PC-3 (cell line): ENCODE measurements around the gene CNRIP1. TPM values are rescaled to one million over a fixed set of nuclear protein-coding genes. Genes with fewer than 3 reads are reported as not detected.

Source experiments
- ATAC-seq: fragments of 200-7000 bp; cut with Tn5 transposase; 2 replicates; pipeline ENCODE4 v1.9.1; 2020; ENCODE audit warnings: mild to moderate bottlenecking, moderate library complexity
- Bru-seq: library from RNA; stranded (reverse); fragments of 400-500 nt; gene quantifications from one replicate; lab custom pipeline; 2021; lab: Mats Ljungman, UMichigan
- BruChase-seq, 2 experiments: library from RNA; stranded (reverse); fragments of 400-500 nt; gene quantifications; one replicate each; lab custom pipeline; 2021; lab: Mats Ljungman, UMichigan
- BruUV-seq: library from RNA; stranded (reverse); fragments of 400-500 nt; replicated peaks from 2 replicates; lab custom pipeline; 2021; lab: Mats Ljungman, UMichigan
- CTCF ChIA-PET: fragments of 300-600 bp; sonication (Branson Sonifier 250); formaldehyde crosslinking; loops from one replicate; lab custom pipeline; 2022; ENCODE audit warnings: antibody characterized with exemption; lab: Charles Lee
- POLR2A ChIA-PET: fragments of 300-600 bp; sonication (Branson Sonifier 250); formaldehyde crosslinking; loops from one replicate; lab custom pipeline; 2022; ENCODE audit warnings: antibody characterized with exemption; ENCODE audit not compliant: unreplicated experiment; lab: Charles Lee
- DNase-seq: peaks from one replicate; pipeline ENCODE4 v3.0.0-alpha.2; 2015
- H2AFZ ChIP-seq: fragments of 300-600 bp; sonication (generic); 2 replicates; pipeline ENCODE4 v1.6.0; 2016; ENCODE audit warnings: antibody characterized with exemption, low read length
- H3F3A ChIP-seq: fragments of 300-600 bp; sonication (generic); one replicate; pipeline ENCODE4 v1.6.0; 2017; ENCODE audit warnings: antibody characterized with exemption, low read length, control low read depth, mild to moderate bottlenecking; ENCODE audit not compliant: unreplicated experiment
- H3K27ac ChIP-seq: fragments of 300-600 bp; sonication (generic); 2 replicates; pipeline ENCODE4 v1.5.1; 2016; ENCODE audit warnings: mild to moderate bottlenecking, low read length
- H3K27me3 ChIP-seq: fragments of 300-600 bp; sonication (generic); 2 replicates; pipeline ENCODE4 v1.6.1; 2016; ENCODE audit warnings: low read length, mixed read lengths
- H3K36me3 ChIP-seq: fragments of 300-600 bp; sonication (generic); 2 replicates; pipeline ENCODE4 v1.6.1; 2016; ENCODE audit warnings: low read depth, mixed run types, low read length, mixed read lengths
- H3K4me1 ChIP-seq: fragments of 300-600 bp; sonication (generic); 2 replicates; pipeline ENCODE4 v1.5.1; 2016; ENCODE audit warnings: low read length; ENCODE audit not compliant: insufficient read depth
- H3K4me2 ChIP-seq: fragments of 300-600 bp; sonication (generic); 2 replicates; pipeline ENCODE4 v1.6.0; 2016; ENCODE audit warnings: low read length
- H3K4me3 ChIP-seq: fragments of 300-600 bp; sonication (generic); 2 replicates; pipeline ENCODE4 v1.5.1; 2016; ENCODE audit warnings: mild to moderate bottlenecking, low read length, mixed read lengths
- H3K79me2 ChIP-seq: fragments of 300-600 bp; sonication (generic); 2 replicates; pipeline ENCODE4 v1.6.1; 2017; ENCODE audit warnings: low read length, mixed read lengths
- H3K9ac ChIP-seq: fragments of 300-600 bp; sonication (generic); 2 replicates; pipeline ENCODE4 v1.6.0; 2016; ENCODE audit warnings: mild to moderate bottlenecking, low read length
- H3K9me2 ChIP-seq: fragments of 300-600 bp; sonication (generic); replicated peaks from 2 replicates; pipeline ENCODE4 v1.6.1; 2016; ENCODE audit warnings: mixed run types, low read length, mixed read lengths
- H3K9me3 ChIP-seq: fragments of 300-600 bp; sonication (generic); 2 replicates; pipeline ENCODE4 v1.6.1; 2016; ENCODE audit warnings: low read length, mixed read lengths
- H4K20me1 ChIP-seq: fragments of 300-600 bp; sonication (generic); 2 replicates; pipeline ENCODE4 v1.6.1; 2016; ENCODE audit warnings: low read length, mixed read lengths
- EZH2 ChIP-seq: fragments of 300-600 bp; sonication (generic); IDR thresholded peaks from one replicate; pipeline ENCODE4 v1.6.1; 2017; ENCODE audit warnings: antibody characterized with exemption, mild to moderate bottlenecking, low read length; ENCODE audit not compliant: unreplicated experiment
- EZH2phosphoT487 ChIP-seq: fragments of 300-600 bp; sonication (generic); IDR thresholded peaks from 2 replicates; pipeline ENCODE4 v1.6.1; 2018; ENCODE audit warnings: mild to moderate bottlenecking, antibody characterized with exemption, low read length, borderline replicate concordance
- intact Hi-C: fragments of 100-400 bp; cut with micrococcal nuclease; formaldehyde crosslinking; loops from 2 replicates; pipeline ENCODE4 v1.9.0; 2023
- long read RNA-seq: library from polyadenylated mRNA; unstranded; transcript quantifications from one replicate; pipeline ENCODE4 v2.0.0, GENCODE V29; 2021; ENCODE audit not compliant: unreplicated experiment
- total RNA-seq: library from RNA; depleted of rRNA; stranded (reverse); fragments of >200 nt; gene quantifications from 2 replicates; pipeline ENCODE4 v1.2.3, GENCODE V29; 2014; rRNA removed
- TF ChIP-seq, protein P1 (sequence below): fragments of 300-600 bp; sonication (generic); conservative IDR thresholded peaks from 2 replicates; pipeline ENCODE4 v1.5.1; 2017; ENCODE audit warnings: antibody characterized with exemption, low read depth, mild to moderate bottlenecking, low read length

Gene CNRIP1, protein sequence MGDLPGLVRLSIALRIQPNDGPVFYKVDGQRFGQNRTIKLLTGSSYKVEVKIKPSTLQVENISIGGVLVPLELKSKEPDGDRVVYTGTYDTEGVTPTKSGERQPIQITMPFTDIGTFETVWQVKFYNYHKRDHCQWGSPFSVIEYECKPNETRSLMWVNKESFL
- total RNA-seq (11.6 and 11.7 TPM in 2 replicates), Bru-seq, nascent RNA (percentile 64 among the genes with signal in this experiment), BruChase-seq, experiment 1, labeled RNA remaining after a 6-hour chase (percentile 72 among the genes with signal in this experiment), BruChase-seq, experiment 2, labeled RNA remaining after a 2-hour chase (percentile 76 among the genes with signal in this experiment)
- long read RNA-seq, transcript CNRIP1-201 (3 exons, 1,953 nt), result major isoform, 34 of 66 reads
- long read RNA-seq, partial matches to known transcripts, result 2 of 66 reads
- long read RNA-seq, other reads (novel, unspliced or antisense), result 28 of 66 reads

DNA sequence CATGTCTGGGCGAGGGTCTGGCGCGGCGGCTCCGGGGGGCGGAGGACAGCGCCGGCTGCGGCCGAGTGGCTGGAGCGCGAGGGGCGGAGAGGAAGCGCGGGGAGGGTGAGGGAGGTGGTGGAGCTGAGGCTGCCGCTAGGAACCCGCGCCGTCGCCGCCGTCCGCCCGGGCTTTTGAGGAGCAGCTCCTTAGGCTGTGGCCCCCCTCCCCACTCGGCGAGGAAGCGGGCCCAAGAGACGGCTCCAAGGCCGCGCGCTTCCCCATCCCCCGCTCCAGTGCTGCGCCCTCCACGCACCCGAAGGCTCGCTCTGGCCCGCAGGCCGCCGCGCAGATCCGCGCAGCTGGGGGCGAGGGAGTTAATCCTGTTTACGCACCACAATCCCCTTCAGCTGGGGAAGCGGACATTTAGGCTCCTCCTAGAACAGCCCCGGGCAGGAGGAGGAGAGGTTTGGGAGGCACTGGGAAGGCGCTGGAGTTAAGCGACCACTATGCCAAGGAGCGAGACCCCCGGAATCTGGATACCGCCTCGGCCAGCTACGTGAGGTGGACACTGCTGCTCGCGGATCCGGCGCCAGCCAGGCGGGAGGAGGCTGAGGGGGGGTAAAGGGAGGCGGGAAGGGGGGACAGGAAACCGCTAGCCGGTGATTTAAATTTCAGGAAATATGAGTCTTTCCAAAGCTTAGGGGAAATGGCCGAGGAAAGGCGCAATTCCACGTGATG is at the start of gene CNRIP1:
CNRIP1 (minus strand) TSS at position 552 of the 720 bp plus-strand sequence; CDS start at position 3, 549 bp downstream.
- H3K9me2 ChIP-seq, result no peaks in the 10 kb centered on the region
- ATAC-seq (peak; percentile 71), DNase-seq (peak; percentile 16)
- peak within 1 kb of the TSS; percentile 86 for H3K4me3 ChIP-seq
- intact Hi-C loops, result loop anchor here (1.0 kb wide), 1 partner anchor 17 kb away; no protein-coding TSS in a partner anchor
- peak within 1 kb of the TSS; percentile 62 for H3K27ac ChIP-seq
- no TSS peak for BruUV-seq
- CTCF ChIA-PET, result interaction anchor here (1.4 kb wide), 1 partner anchor 122 kb away, joined by 11 read pairs; no protein-coding TSS in a partner anchor
- H2AFZ ChIP-seq, result peak within 1 kb of the TSS; percentile 96
- no peaks in the 10 kb centered on the region for H3K9me3 ChIP-seq
- no peaks in the 10 kb centered on the region for H3K36me3 ChIP-seq
- no peaks in the 10 kb centered on the region for H4K20me1 ChIP-seq
- TF ChIP-seq EZH2, result no peak
- TF ChIP-seq EZH2phosphoT487, result no peak
- TF ChIP-seq, protein P1, sequence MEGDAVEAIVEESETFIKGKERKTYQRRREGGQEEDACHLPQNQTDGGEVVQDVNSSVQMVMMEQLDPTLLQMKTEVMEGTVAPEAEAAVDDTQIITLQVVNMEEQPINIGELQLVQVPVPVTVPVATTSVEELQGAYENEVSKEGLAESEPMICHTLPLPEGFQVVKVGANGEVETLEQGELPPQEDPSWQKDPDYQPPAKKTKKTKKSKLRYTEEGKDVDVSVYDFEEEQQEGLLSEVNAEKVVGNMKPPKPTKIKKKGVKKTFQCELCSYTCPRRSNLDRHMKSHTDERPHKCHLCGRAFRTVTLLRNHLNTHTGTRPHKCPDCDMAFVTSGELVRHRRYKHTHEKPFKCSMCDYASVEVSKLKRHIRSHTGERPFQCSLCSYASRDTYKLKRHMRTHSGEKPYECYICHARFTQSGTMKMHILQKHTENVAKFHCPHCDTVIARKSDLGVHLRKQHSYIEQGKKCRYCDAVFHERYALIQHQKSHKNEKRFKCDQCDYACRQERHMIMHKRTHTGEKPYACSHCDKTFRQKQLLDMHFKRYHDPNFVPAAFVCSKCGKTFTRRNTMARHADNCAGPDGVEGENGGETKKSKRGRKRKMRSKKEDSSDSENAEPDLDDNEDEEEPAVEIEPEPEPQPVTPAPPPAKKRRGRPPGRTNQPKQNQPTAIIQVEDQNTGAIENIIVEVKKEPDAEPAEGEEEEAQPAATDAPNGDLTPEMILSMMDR, result no peak
- H3F3A ChIP-seq, result no peaks in the 10 kb centered on the region
- peak within 1 kb of the TSS; percentile 95 for H3K4me2 ChIP-seq
- peak within 1 kb of the TSS; percentile 73 for H3K9ac ChIP-seq
- no peaks in the 10 kb centered on the region for H3K27me3 ChIP-seq
- POLR2A ChIA-PET, result interaction anchor here (0.6 kb wide), 3 partner anchors 8 to 117 kb away, joined by 3 to 4 read pairs (median 3); no protein-coding TSS in a partner anchor
- peaks cover 16% of the 10 kb centered on the region for H3K4me1 ChIP-seq
- peaks cover 14% of the 10 kb centered on the region for H3K79me2 ChIP-seq

DNA sequence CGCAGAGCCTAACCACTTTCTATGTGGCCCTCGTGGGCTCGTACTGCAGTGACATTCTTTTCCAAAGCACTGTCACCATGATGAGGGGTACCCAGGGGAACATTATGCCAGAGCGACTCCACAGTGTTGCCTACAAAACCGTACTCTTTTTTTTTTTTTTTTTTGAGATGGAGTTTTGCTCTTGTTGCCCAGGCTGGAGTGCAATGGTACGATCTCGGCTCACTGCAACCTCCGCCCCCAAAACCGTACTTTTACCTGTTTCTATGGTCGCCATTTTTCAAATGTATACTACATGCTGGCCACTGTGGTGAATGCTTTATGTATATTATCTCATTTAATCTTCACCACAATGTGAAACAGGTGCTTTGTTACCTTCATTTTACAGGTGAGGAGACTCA is 49.6 kb upstream of the CNRIP1 start:
- intact Hi-C loops, result no loop called here

More for the DNA sequence above, 49.6 kb upstream of the CNRIP1 start:
- Histone ChIP-seq H4K20me1 (no peaks in the 10 kb centered on the region), H3K9me3 (no peaks in the 10 kb centered on the region), H3K4me1 (no peaks in the 10 kb centered on the region), H3K4me2 (no peak overlapping the region), H3K79me2 (no peaks in the 10 kb centered on the region), H3K27ac (no peak overlapping the region), H2AFZ (no peak overlapping the region), H3K9ac (no peak overlapping the region), H3K9me2 (no peaks in the 10 kb centered on the region), H3K27me3 (no peaks in the 10 kb centered on the region), H3K4me3 (no peak overlapping the region), H3F3A (no peaks in the 10 kb centered on the region), H3K36me3 (no peaks in the 10 kb centered on the region)
- CTCF ChIA-PET, result no interaction called here
- no TSS peak for BruUV-seq
- POLR2A ChIA-PET, result no interaction called here
- TF ChIP-seq EZH2phosphoT487 (no peak), EZH2 (no peak)
- TF ChIP-seq, protein P1, result no peak
- DNase-seq (no peak), ATAC-seq (no peak)
